Activated CD8-positive, alpha-beta memory T cell treated with anti-CD3 and anti-CD28 coated beads, Interleukin-2, amount 50 U/mL, for 4 hours (primary cell): ENCODE measurements around the gene TRIP12.
"Not testable (repeated sequence)": the region's sequence is repeated elsewhere in the genome, so short reads cannot be mapped to it uniquely, and the experiment has no call there.

Source experiments
- DNase-seq: peaks from one replicate; pipeline ENCODE4 v3.0.0-alpha.2; 2020

Gene TRIP12

DNA sequence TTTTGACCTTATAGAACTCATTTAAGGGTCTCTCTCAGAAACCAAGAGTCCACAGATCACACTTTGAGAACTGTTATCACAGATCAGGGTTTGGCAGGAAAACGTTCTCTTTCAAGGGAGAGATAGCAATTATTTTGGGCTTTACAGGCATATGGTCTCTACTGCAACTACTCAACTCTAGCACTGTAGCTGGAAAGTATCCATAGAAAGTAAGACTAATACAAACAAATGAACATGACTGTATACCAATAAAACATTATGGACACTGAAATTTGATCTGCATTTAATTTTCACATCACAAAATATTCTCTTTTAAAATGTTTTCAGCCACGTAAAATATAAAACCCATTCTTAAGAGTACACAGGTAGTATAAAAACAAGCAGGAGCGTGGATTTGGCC, 100.5 kb downstream of the TRIP12 start:
- DNase-seq: no peak

DNA sequence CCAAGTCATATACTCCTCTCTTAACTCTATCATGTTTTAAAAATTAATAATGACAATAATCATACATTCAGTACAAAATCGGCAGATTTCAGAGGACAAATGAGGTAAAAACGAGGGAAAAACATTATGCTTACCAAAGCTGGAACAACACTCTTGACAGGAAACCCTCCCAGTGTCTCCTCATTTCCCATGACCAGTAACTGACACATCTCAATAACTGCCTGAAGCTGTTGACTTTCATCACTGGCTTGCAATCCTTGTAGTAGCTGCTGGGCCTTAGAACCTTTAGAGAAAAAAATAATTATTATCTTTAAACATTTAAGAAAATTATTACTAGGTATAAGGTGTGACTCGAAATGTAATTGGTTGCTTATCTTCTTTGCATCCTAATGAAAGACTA, 103.6 kb downstream of the TRIP12 start:
- no peak for DNase-seq

DNA sequence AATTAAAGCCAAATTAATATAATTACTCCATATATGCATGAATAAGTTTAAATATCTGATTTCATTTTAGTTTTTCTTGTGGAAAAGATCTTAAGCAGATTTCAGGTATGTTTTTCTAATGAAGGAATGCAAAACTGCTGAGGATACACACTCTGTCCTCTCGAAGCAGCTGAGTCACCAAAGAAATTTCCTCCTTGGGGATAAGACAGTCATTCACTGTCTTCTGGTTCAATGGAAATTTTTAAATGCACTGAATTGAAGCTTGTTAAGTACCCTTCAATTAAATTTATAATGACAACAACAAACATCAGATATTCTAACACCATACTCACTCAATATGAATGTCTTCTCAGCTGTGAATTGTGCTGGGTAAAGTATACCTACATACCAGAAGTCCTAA, 106.0 kb downstream of the TRIP12 start:
- no peak for DNase-seq

DNA sequence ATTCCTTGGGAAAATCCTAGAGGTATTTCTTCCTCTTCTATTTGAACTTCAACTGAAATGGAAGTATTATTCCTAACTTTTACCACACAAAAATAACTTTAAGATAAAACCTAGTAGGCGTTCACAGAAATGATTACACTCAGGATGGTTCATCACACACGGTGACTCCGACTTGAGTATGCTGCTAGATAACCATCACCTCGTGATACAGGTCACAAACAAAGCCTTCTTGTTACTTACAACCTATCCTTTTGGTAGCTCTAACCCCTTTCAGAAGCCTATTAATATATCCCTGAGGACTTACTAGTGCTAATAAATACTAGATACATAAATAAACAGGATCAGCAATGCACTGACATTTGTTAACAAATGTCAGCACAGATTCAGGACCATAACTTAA, 106.5 kb downstream of the TRIP12 start:
- DNase-seq: no peak

DNA sequence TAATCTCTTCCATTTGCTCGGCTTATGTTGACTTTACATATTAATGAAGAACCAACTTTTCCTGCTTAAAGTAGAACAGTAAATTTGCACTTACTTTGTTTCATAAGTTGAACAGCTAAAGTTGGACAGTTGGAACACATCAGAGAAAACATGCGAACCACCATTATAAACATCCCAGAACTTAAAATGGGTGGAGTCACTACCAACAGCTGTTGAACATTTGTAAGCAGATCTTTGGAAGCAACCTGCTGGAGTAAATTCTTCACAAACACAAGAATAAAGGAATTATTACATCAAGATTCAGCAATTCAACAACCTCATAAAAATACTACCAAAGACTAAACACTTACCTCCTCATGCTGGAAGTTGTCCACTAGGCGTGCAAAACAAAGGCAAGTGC, 111.0 kb downstream of the TRIP12 start:
- no peak for DNase-seq

DNA sequence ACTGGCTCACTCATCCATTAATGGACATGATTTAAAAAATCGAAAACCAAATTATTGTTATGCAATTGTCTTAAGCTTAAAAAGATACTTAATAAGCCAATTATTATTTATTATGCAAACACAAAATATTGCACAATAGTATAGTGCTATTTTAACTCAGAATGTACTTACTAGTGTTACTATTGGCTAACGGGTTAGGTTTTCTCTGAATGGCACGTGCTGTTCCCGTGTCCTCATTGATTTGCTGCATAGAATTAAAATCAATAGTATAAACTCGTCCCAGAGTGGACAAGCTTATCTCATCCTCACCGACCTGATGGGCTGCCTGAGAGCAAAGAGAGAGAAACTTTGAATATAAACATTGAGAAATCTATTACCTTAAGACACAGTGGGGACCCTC, 116.2 kb downstream of the TRIP12 start:
- DNase-seq: no peak

DNA sequence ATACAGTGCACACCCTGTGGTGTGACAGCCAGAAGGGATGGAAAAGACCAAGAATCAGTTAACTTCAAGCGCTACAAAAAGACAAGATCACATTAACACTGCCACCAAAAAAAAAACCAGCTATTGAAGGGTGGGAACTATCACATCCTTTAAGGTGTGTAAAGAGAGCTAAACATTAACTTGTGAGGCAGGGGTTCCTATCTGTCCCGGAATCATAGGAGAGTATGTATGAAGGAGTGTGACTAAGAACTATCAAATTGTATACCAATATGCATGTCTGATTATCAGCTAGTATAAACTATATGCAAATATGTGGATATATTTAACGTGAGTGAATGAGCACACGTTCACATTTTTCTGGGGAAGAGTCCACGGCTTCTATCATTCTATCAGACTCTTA, 119.0 kb downstream of the TRIP12 start:
- no peak for DNase-seq

DNA sequence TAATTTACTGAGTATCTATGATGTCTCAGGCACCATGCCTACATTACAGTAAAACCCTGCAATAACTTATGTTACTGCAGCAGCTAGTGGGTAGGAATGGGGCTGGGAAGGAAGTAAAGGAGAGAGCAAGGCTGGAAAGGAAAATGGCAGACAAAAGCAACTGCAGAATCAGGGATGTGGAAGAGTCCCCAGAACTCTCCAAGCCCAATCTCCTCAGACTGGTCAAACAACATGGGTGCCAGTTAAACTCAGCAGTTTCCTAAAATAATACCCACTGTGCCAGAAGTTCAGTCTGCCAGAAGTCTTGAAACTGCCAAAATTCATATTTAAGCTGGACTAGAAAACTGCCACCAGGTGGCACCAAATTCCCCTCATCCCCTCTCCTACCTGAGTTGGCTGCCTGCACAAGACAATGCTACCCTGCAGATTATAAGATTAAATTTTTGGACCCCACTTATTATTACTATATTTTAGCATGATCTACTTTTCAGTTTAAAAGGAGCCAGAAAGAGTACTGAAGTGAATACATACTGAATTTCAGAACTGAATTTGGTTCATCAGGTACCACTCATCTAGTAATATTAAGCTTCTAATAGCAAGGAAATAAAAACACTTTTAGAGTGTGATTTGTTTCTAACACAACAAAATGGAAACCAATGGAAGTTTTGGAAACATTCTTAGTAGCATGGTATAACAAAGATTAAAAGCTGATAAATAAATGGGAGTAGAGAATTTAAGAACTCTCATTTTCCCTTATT, 120.6 kb downstream of the TRIP12 start:
- peak; percentile 72 for DNase-seq

DNA sequence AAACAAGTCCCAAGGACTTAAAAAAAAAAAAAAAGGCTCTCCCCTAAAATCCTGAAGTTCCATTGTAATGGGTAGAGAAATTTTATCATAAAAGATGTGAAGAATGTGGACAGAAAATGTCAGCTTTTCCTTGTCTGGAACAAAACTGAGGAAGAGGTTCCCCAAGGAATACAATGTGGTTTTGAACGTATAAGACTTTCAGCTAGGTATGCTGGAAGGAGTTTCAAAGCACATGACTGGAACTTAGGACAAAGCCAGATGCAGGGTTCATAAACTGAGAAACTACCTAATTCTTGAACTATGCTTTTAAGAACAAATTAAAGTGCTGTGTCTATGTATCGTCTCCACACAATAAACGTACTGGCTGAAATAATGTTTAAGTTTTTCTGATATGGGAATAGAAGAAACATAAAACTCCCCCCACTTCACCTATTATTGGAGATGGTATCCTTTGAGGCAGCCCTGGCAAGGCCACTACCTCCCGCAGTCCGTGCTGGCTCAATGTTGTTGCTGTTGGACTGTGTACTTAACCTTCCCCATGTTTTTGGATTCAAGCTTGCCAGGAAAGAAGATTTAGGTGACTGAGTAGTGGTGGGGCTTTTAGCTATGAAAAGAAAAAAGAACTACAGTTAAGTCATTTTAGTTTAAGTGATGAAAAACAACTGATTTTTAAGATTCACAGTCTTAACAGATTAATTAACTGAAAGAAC, 123.2 kb downstream of the TRIP12 start:
- no peak for DNase-seq

DNA sequence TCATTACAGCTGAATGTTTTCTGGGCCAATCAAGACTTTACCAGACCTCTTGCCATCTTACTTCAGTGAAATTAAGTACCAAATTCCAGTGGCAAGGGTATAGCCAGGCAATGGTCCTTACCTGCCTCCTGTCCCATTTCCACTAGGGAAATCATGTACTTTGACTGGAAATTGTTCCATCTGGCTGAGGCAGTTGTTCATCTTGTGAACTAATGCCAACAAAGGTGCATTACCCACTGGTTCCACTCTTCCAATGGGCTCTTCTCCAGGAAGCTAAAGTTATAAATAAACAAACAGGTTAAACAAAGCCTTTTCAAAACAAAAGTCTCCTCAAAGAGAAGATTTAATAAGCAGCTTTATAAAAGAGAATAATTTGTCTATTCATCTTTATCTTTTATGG, 126.8 kb downstream of the TRIP12 start:
- no peak for DNase-seq

DNA sequence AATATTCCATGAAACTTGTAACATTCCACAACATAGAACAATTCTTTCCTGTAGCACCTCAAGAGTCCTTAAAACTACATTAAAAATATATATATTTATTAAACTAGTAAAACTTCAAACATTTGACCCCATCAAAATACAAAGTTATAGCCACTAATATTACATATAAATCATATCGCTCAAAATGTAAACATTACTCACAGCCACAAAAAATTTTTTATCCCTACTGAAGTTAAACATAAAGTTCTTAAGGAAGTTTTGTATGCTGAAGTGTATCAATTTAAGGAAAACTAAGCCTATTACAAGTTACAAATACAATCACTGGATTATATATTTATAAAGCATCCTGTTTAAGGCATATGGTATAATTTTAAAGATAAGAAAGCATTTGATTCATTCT, 127.2 kb downstream of the TRIP12 start:
- DNase-seq: no peak

DNA sequence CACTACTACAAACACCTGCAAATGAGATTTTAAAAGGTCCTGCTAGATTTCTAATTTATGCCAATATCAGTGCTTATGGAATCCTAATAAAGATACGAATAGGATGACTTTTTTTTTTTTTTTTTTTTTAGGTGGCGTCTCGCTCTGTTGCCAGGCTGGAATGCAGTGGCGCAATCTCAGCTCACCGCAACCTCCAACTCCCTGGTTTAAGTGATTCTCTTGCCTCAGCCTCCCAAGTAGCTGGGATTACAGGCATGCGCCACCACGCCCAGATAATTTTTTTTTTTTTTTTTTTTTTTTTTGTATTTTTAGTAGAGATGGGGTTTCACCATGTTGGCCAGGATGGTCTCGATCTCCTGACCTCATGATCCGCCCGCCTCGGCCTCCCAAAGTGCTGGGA, 135.5 kb downstream of the TRIP12 start:
- DNase-seq: not testable (repeated sequence)

DNA sequence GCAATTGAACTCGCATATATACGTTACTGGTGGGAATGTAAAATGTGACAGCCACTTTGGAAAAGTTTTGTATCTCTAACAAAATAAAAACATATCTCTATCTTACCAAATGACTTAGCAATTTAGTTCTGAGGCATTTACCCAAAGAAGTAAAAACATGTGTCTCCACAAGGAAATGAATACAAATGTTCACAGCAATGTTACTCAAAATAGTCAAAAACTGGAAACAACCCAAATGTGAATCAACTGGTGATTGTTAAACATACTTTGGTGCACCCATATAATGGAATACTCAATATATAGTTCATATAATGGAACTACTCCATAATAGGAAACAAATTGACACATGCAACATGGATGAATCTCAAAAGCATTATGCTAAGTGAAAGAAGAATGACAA, 137.0 kb downstream of the TRIP12 start:
- no peak for DNase-seq

DNA sequence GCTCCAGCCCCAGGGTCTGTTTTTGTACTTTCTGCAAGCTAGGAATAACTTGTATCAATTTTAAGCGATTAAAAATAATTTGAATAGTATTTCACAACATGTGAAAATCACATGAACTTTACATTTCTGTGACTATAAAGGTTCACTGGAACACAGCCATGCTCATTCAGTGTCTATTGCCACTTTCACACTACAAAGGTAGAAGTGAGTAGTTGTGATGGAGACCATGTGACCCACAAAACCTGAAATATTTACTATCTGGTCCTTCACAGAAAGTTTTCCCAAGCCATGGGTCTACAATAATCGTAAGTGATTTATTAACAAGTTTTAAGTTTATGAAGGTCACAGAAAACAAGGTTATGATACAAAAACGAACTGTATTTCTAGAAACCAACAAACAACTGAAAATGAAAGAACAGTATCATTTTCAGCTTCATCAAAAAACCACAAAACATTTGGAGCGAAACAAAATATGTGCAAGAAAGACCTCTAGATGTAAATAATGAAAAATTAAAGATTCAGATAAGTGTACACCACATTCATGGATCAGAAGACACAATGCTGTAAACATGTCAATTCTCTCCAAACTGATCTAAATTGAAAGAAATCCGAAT, 138.6 kb downstream of the TRIP12 start:
- DNase-seq: no peak

DNA sequence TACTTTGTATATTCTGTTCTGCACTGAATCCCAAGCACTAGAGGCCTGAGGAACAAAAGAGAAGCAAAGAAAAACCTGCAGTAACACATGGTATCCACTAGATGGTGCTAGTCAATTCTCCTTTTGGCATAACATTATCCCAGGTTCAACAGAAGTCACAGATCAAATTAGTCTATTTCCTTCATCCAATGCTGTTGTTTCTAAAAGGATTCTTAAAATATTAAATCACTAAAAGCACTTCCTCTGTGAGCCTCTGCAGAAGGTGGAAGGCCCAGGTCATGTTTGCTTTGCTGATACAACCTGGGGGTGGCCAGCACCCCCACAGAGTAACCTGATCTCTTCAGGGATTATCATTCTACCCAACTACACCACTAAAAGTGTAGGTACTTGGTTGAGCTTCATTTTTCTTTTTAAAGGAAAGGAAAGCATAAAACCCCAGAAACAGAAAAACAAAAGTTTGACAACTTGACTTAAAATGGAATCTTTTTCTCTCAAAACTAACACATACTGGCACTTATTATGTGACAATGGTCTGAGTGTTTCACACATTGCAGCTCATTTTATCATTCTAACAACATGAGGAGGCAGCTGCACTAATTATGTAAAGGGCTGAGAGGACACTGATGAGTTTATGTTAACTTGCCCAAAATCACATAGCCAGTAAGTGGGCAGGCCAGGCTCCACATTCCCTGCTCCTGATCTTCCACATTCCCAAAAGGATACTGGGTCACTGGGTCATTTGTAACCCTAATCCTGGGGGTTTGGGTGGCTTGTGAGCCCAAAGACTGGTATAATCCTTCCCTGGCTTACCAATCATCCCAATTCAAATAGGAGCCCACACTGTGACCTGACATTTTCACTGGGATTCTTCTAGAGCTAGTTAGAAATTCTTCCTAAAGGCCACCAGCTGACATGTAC, 140.7 kb downstream of the TRIP12 start:
- DNase-seq: no peak

DNA sequence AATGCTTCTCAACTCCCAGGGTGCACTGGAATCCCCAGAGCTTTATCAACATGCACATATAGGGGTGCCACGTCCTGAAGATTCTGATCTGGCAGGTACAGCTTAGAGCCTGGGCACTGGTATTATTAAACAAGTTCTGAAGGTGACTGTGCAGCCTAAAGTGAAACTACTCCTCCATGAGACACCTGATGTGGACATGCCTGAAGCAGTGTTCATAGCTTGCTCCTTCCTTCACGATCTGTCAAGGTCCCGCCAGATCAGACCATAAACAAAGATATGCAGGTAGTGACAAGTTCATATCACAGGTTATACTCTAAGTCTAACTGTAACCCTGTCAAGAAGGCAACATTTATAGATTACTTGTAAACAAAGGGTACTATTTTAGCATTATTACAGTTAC, 142.2 kb downstream of the TRIP12 start:
- no peak for DNase-seq

DNA sequence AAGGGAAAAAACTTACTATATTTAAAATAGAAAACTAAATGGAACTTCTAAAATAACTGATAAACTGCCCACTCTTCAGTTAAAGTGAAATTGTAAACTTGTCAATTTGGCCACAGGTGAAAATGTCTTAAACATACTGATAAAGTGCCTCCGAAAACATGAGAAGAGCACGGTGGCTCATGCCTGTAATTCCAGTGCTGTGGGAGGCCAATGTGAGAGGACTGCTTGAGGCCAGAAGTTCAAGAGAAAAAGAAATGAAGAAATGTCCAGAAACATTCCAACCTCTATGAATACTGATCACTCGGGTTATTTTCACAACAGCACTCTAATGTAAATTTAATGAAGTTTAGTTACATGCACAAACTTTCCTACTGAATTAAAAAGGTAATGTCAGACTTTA, 144.1 kb downstream of the TRIP12 start:
- no peak for DNase-seq

DNA sequence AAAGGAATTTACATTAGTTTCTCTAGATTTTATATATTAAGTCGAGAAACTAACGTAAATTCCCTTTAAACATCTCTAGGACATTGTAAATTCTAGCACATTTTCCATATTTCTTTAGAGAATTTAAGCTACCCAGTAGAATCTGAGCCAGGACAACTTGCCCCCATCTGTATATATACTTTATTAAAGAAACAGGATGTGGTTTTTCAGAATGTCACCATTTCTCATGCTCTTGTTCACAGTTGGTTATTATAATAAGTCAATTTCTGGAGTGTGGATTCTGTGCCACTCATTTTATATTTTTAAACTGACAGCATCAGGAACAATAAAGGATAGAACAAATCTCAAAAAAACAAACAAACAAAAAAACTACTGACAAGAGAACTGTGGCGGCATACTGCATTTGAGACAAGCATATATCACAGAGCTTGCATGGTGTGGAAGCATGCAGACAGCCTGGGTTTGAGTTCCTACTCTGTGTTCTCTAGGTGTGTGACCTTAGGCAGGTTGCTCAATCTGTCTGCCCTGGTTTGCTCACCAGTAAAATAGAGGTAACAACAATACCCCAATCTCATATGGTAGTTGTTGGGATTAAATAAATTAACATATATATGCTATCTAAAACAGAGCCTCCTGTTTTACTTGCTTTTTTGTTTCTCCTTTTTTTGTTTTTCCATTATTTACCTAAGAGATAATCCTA, 146.0 kb downstream of the TRIP12 start:
- DNase-seq: no peak

DNA sequence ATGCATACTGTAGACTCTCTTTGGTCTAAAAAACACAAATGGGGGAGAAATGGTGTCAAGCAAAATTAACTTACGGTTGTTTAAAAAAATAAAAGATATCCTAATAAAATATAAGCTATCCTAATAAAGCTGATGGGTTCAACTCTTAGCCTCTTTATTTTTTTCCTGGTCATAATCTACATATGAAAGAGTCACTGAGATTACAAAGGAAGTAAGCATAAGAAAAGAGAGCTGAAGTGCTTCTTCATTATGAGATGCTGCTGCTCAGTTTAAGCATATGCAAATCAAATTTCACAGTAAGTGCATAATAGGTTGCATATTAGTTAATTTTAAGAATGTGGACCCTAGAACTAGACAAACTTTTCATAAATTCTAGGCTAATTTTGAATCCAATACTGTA, 147.6 kb downstream of the TRIP12 start:
- no peak for DNase-seq

DNA sequence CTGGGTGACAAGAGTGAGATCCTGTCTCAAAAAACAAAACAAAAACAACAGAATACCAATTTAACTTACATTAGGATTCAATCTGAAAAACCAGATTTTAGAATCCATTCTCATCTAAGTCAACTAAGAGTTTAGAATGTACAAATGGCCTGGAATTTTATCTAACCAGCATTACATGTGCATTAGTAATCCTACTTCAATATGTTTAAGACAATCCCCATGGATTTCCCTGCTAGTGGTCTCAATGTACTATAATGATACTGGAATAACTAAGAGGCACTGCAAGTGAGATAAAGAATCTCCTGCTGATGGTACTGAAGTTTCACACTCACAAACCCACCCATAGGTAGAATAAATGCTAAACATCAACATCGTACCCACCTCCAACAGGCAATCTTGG, 153.6 kb downstream of the TRIP12 start:
- no peak for DNase-seq

DNA sequence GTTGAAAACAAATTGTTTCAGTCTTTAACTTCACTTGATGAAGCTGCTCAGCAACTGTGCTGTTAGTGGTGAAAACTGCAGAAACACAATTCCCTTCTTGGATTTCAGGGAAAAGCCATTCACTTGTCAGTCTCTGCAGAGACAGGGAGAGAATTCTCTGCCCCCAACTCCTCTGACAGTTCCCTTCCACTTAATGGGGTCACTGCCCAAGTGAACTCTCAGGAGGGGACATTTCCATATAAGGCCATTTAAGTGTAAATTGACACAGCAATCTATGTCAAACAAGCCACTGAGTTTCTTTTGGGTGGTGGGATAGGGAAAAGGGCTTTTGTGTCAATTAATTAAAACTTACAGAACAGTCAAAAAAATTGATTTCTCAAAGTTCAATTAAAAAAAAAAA, 156.1 kb downstream of the TRIP12 start:
- DNase-seq: no peak

DNA sequence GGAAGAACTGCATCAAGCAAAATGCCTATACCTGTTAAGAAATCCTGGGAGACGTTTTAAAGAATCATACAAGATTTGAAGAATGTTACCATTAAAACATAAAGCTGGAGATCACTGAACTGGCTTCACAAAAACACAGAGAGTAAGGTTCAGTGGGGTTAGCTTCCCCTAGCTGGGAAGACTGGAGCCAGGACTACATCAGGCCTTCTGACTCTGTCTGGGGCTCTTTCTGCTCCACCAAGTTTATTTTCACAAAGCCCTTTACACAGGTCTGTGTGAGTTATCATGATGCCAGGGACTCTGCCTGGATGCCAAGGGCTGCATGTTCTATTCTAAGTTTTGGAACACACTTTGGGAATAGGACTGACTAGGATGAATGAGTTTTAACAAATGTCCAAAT, 160.1 kb downstream of the TRIP12 start:
- DNase-seq: no peak

DNA sequence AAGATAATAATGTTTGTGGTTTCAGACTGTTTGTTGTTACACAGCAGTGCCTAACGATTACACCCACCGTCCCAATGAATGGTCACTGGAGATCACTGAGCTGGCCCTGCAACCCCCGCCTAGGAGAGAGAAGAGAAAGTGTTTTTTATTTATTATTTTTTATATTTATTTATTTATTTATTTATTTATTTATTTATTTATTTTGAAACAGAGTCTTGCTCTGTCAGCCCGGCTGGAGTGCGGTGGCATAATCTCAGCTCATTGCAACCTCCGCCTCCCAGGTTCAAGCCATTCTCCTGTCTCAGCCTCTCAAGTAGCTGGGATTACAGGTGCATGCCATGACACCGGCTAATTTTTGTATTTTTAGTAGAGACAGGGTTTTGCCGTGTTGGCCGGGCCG, 164.3 kb downstream of the TRIP12 start:
- not testable (repeated sequence) for DNase-seq
